ENCODE results near the gene NFE2L2.
"Not testable (repeated sequence)": the region's sequence is repeated elsewhere in the genome, so short reads cannot be mapped to it uniquely, and the experiment has no call there.

The NFE2L2 gene

GRCh38 chr2:177255227-177255601 lies 9.3 kb downstream of the NFE2L2 start:
- DNase-seq, result no peak

GRCh38 chr2:177254433-177255226 lies 9.9 kb downstream of the NFE2L2 start:
- DNase-seq, result no peak

- no peak for DNase-seq
Measured at GRCh38 chr2:177253704-177254103, 10.8 kb downstream of the NFE2L2 start.

GRCh38 chr2:177252808-177253531 lies 11.6 kb downstream of the NFE2L2 start:
- no peak for DNase-seq

- DNase-seq, result no peak
Measured at GRCh38 chr2:177251165-177251542, 13.4 kb downstream of the NFE2L2 start.

- no peak for DNase-seq
Measured at GRCh38 chr2:177250461-177250860, 14.1 kb downstream of the NFE2L2 start.

GRCh38 chr2:177249038-177249437 lies 15.5 kb downstream of the NFE2L2 start:
- DNase-seq, result no peak

- DNase-seq, result no peak
Measured at GRCh38 chr2:177247693-177248262, 16.7 kb downstream of the NFE2L2 start.

- not testable (repeated sequence) for DNase-seq
Measured at GRCh38 chr2:177246523-177247030, 17.9 kb downstream of the NFE2L2 start.

- DNase-seq, result no peak
Measured at GRCh38 chr2:177246000-177246399, 18.5 kb downstream of the NFE2L2 start.

- DNase-seq, result no peak
Measured at GRCh38 chr2:177245010-177245422, 19.5 kb downstream of the NFE2L2 start.

GRCh38 chr2:177244244-177244771 lies 20.2 kb downstream of the NFE2L2 start:
- DNase-seq, result no peak

- DNase-seq, result no peak
Measured at GRCh38 chr2:177243476-177243875, 21.1 kb downstream of the NFE2L2 start.

- no peak for DNase-seq
Measured at GRCh38 chr2:177243073-177243472, 21.5 kb downstream of the NFE2L2 start.

GRCh38 chr2:177242121-177242987 lies 22.2 kb downstream of the NFE2L2 start:
- DNase-seq, result no peak

GRCh38 chr2:177241711-177242120 lies 22.8 kb downstream of the NFE2L2 start:
- no peak for DNase-seq

GRCh38 chr2:177239932-177240630 lies 24.4 kb downstream of the NFE2L2 start:
- DNase-seq, result peak; percentile 33

GRCh38 chr2:177239053-177239452 lies 25.5 kb downstream of the NFE2L2 start:
- DNase-seq, result no peak

- no peak for DNase-seq
Measured at GRCh38 chr2:177237932-177238331, 26.6 kb downstream of the NFE2L2 start.

GRCh38 chr2:177235855-177236437 lies 28.6 kb downstream of the NFE2L2 start:
- no peak for DNase-seq

- no peak for DNase-seq
Measured at GRCh38 chr2:177234267-177234666, 30.3 kb downstream of the NFE2L2 start.

Measured in RPMI8226 (cell line).